Measurements from ENCODE around the gene TP53I13. TPM values are rescaled to one million over a fixed set of nuclear protein-coding genes. Genes with fewer than 3 reads are reported as not detected.
A peak's percentile ranks its signal among the peaks of the same experiment; 100 is the strongest.

The TP53I13 gene
- total RNA-seq, 1 experiment from 2014 or later: 29.6 TPM

DNA sequence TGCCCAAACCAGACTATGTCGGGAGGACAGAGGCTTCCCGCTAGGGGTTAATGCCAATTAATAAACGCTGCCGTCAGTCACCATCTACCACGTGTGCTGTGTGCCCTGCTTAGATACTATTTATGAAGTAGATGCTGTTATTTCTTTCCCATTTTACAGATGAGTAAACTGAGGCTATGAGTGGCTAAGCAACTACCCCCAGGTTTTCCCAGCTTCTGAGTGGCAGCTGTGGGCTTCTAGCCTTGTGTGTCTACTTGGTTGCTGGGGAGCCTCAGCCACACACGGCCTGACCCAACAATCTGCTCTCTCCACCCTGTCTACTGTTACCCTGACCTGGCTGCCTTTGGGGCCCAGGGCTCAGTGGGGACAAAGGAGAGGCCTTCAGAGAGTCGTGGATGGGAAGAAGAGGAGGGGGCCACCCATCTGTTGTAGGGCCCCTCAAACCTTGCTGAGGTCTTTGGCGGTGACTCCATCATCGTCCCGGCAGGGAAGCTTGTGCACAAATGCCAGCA lies 13.8 kb downstream of the TP53I13 start:
- intact Hi-C loops (cut with micrococcal nuclease): loop anchor here (5.0 kb wide), 1 partner anchor 510 kb away; no protein-coding TSS in a partner anchor
- ChIA-PET CTCF (interaction anchor here (1.2 to 6.8 kb wide), 11 partner anchors 10 to 349 kb away, joined by 3 to 89 read pairs (median 7); partner anchors contain the start of genes ABHD15, ANKRD13B and TP53I13), POLR2A (interaction anchor here (0.7 to 4.4 kb wide), 11 partner anchors 10 to 348 kb away, joined by 3 to 81 read pairs (median 5); partner anchors contain the start of genes ABHD15, ANKRD13B, CORO6 and SSH2)
- Mint-ChIP-seq H3K9me3 (ENCODE audit: unreplicated experiment) (no peaks in the 10 kb centered on the region), H3K27me3 (ENCODE audit: insufficient read depth, unreplicated experiment) (no peaks in the 10 kb centered on the region), H3K36me3 (ENCODE audit: insufficient read depth, unreplicated experiment) (peaks cover 38% of the 10 kb centered on the region), H3K4me1 (ENCODE audit: insufficient read depth, unreplicated experiment) (peaks cover 36% of the 10 kb centered on the region), H3K27ac (ENCODE audit: low read depth, unreplicated experiment) (peak overlapping the region; percentile 19), H3K4me3 (ENCODE audit: unreplicated experiment) (no peak overlapping the region)
- DNase-seq (ENCODE audit: unreplicated experiment): no peak
- no TSS peak for BruUV-seq (replicated peaks)
- TF ChIP-seq, protein P1, sequence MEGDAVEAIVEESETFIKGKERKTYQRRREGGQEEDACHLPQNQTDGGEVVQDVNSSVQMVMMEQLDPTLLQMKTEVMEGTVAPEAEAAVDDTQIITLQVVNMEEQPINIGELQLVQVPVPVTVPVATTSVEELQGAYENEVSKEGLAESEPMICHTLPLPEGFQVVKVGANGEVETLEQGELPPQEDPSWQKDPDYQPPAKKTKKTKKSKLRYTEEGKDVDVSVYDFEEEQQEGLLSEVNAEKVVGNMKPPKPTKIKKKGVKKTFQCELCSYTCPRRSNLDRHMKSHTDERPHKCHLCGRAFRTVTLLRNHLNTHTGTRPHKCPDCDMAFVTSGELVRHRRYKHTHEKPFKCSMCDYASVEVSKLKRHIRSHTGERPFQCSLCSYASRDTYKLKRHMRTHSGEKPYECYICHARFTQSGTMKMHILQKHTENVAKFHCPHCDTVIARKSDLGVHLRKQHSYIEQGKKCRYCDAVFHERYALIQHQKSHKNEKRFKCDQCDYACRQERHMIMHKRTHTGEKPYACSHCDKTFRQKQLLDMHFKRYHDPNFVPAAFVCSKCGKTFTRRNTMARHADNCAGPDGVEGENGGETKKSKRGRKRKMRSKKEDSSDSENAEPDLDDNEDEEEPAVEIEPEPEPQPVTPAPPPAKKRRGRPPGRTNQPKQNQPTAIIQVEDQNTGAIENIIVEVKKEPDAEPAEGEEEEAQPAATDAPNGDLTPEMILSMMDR (IDR thresholded peaks at IDR 0.05; ENCODE audit: unreplicated experiment): no peak

DNA sequence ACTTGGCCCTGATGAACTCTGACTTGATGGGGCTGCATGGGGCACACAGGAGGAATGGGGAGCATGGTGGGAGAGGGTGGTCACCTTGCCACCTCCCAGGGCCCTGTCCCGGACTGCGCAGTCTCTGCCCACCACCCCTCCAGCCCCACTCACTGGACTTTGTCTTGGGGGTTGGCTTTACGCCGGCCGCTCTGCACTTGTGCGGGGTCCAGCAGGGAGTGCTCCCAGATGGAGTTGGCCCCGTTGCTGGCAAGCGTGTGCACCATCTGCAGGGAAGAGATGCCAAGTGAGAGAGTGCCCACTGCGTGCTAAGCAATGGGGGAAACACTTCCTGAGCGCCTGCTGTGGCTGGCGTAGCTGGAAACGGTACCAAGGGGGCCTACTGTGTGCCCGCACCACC lies 14.3 kb downstream of the TP53I13 start:
- ChIA-PET CTCF (interaction anchor here (0.6 to 6.8 kb wide), 6 partner anchors 9 to 348 kb away, joined by 3 to 89 read pairs (median 8); partner anchors contain the start of genes ABHD15, ANKRD13B and TP53I13), POLR2A (interaction anchor here (1.3 to 4.4 kb wide), 7 partner anchors 9 to 348 kb away, joined by 3 to 81 read pairs (median 8); partner anchors contain the start of genes ABHD15, ANKRD13B, CORO6 and SSH2)
- Mint-ChIP-seq H3K4me1 (ENCODE audit: insufficient read depth, unreplicated experiment) (peaks cover 40% of the 10 kb centered on the region), H3K4me3 (ENCODE audit: unreplicated experiment) (no peak overlapping the region), H3K36me3 (ENCODE audit: insufficient read depth, unreplicated experiment) (peaks cover 34% of the 10 kb centered on the region), H3K27me3 (ENCODE audit: insufficient read depth, unreplicated experiment) (no peaks in the 10 kb centered on the region), H3K27ac (ENCODE audit: low read depth, unreplicated experiment) (no peak overlapping the region), H3K9me3 (ENCODE audit: unreplicated experiment) (no peaks in the 10 kb centered on the region)
- intact Hi-C loops (cut with micrococcal nuclease): loop anchor here (5.0 kb wide), 1 partner anchor 510 kb away; no protein-coding TSS in a partner anchor
- TF ChIP-seq, protein P1 (IDR thresholded peaks at IDR 0.05; ENCODE audit: unreplicated experiment): no peak
- no peak for DNase-seq (ENCODE audit: unreplicated experiment)
- no TSS peak for BruUV-seq (replicated peaks)

DNA sequence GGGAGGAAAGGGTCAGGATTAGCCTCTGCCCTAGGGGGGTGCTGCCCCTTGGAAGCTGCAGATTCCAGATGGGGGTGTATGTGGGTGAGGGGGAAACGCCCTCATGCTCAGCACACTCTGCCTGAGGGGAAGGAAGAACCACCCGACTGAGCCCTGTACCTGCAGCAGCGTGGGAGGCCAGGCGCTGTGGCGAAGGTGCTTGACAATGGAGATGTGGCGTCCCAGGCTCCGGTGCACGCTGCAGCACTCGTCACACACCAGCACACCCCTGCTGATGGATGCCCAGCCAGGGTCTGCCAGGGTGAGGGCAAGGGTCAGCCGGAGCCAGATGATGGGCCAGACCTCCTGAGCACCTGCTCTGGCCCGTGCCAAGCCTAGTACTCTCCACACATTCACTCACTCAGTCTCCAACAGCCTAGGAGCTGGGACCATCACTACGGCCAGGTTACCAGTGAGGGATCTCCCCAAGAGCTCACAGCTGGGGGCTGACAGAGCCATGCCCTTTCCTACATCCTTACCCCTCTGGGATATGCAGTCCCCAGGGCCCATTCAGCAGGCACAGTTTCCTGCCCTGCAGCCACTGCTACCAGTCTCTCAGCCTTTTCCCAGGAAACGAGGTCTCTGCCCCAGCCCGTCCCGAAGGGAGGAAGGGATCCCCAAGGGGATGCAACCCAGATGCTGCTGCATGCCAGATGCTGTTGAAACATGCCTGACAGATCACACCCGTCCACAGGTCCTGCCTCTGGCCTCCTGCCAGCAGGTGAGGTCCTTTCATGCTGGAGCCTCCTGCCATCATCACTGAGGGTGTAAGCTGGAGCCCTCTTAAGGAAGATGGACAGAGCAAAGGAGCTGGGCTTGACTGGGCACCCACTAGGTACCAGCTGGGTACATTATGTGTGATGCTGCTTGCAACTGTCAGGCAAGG lies 15.1 kb downstream of the TP53I13 start:
- TF ChIP-seq, protein P1 (IDR thresholded peaks at IDR 0.05; ENCODE audit: unreplicated experiment): no peak
- Mint-ChIP-seq H3K27me3 (ENCODE audit: insufficient read depth, unreplicated experiment) (no peaks in the 10 kb centered on the region), H3K36me3 (ENCODE audit: insufficient read depth, unreplicated experiment) (peaks cover 32% of the 10 kb centered on the region), H3K4me3 (ENCODE audit: unreplicated experiment) (no peak overlapping the region), H3K4me1 (ENCODE audit: insufficient read depth, unreplicated experiment) (peaks cover 40% of the 10 kb centered on the region), H3K9me3 (ENCODE audit: unreplicated experiment) (no peaks in the 10 kb centered on the region), H3K27ac (ENCODE audit: low read depth, unreplicated experiment) (peak overlapping the region; percentile 84)
- intact Hi-C loops (cut with micrococcal nuclease): loop anchor here (5.0 kb wide), 1 partner anchor 509 kb away; no protein-coding TSS in a partner anchor
- POLR2A ChIA-PET: interaction anchor here (1.1 to 4.4 kb wide), 4 partner anchors 8 to 347 kb away, joined by 4 to 81 read pairs (median 7); partner anchors contain the start of genes ANKRD13B and SSH2
- CTCF ChIA-PET: interaction anchor here (0.6 to 6.8 kb wide), 7 partner anchors 8 to 436 kb away, joined by 3 to 89 read pairs (median 4); partner anchors contain the start of genes ABHD15, ANKRD13B and TP53I13
- peak; percentile 83 for DNase-seq (ENCODE audit: unreplicated experiment)
- BruUV-seq (replicated peaks): no TSS peak
